SU-DHL-6 (cell line): ENCODE results near the gene SLC22A4.

ENCODE experiments used
- H2AFZ ChIP-seq: fragments of 200-600 bp; sonication (generic); 2 replicates; pipeline ENCODE4 v1.6.1; 2014; ENCODE audit warnings: low read depth, mild to moderate bottlenecking, moderate library complexity, mixed read lengths, antibody characterized with exemption, low read length; ENCODE audit not compliant: severe bottlenecking
- H3F3A ChIP-seq: fragments of 200-600 bp; shearing (Covaris generic); 2 replicates; pipeline ENCODE4 v1.6.0; 2016; ENCODE audit warnings: antibody characterized with exemption, mild to moderate bottlenecking; ENCODE audit not compliant: insufficient read depth
- H3K27ac ChIP-seq: fragments of 200-600 bp; sonication (generic); 2 replicates; pipeline ENCODE4 v1.5.1; 2016; ENCODE audit warnings: low read depth, mild to moderate bottlenecking, low read length, moderate library complexity, mixed read lengths
- H3K27me3 ChIP-seq: fragments of 200-600 bp; sonication (generic), shearing (Covaris generic); 2 replicates; pipeline ENCODE4 v1.6.0; 2014; ENCODE audit warnings: mild to moderate bottlenecking, low read length
- H3K36me3 ChIP-seq: fragments of 200-600 bp; sonication (generic); 2 replicates; pipeline ENCODE4 v1.6.1; 2014; ENCODE audit warnings: mild to moderate bottlenecking, low read length, mixed read lengths
- H3K4me2 ChIP-seq: fragments of 300-600, 200-600 bp; shearing (Covaris generic), sonication (generic); 2 replicates; pipeline ENCODE4 v1.6.0; 2014; ENCODE audit warnings: low read length, low read depth, mild to moderate bottlenecking; ENCODE audit not compliant: poor library complexity, severe bottlenecking
- H3K4me3 ChIP-seq: fragments of 200-600 bp; sonication (generic); 2 replicates; pipeline ENCODE4 v1.5.1; 2014; ENCODE audit warnings: antibody characterized with exemption, low read length, mild to moderate bottlenecking, mixed read lengths; ENCODE audit not compliant: insufficient read depth, poor library complexity, severe bottlenecking
- H3K79me2 ChIP-seq: fragments of 200-600 bp; sonication (generic); 2 replicates; pipeline ENCODE4 v1.6.1; 2014; ENCODE audit warnings: mild to moderate bottlenecking, low read length, moderate library complexity; ENCODE audit not compliant: insufficient read depth
- H3K9ac ChIP-seq: fragments of 200-600 bp; sonication (generic); 2 replicates; pipeline ENCODE4 v1.7.0; 2014; ENCODE audit warnings: mild to moderate bottlenecking, low read length
- H3K9me2 ChIP-seq: fragments of 200-600 bp; sonication (generic); replicated peaks from 2 replicates; pipeline ENCODE4 v1.6.1; 2014; ENCODE audit warnings: low read length; ENCODE audit not compliant: insufficient read depth
- H3K9me3 ChIP-seq: fragments of 200-600 bp; sonication (generic); 2 replicates; pipeline ENCODE4 v1.6.1; 2014; ENCODE audit warnings: low read length, mixed read lengths; ENCODE audit not compliant: insufficient read depth
- H4K20me1 ChIP-seq: fragments of 200-600 bp; sonication (generic); 2 replicates; pipeline ENCODE4 v1.6.1; 2014; ENCODE audit warnings: low read depth, mild to moderate bottlenecking, antibody characterized with exemption, low read length, moderate library complexity, mixed read lengths
- CTCF ChIP-seq: fragments of 200-600 bp; sonication (generic); IDR thresholded peaks from one replicate; pipeline ENCODE4 v1.5.1; 2017; ENCODE audit warnings: antibody characterized with exemption, mild to moderate bottlenecking, low read length, moderate library complexity; ENCODE audit not compliant: insufficient read depth, poor library complexity, severe bottlenecking
- EZH2phosphoT487 ChIP-seq: fragments of 200-600 bp; sonication (generic), shearing (Covaris generic); conservative IDR thresholded peaks from 2 replicates; pipeline ENCODE4 v1.6.1; 2018; ENCODE audit warnings: mild to moderate bottlenecking, antibody characterized with exemption, low read length, moderate library complexity, mixed read lengths

SLC22A4 gene

DNA sequence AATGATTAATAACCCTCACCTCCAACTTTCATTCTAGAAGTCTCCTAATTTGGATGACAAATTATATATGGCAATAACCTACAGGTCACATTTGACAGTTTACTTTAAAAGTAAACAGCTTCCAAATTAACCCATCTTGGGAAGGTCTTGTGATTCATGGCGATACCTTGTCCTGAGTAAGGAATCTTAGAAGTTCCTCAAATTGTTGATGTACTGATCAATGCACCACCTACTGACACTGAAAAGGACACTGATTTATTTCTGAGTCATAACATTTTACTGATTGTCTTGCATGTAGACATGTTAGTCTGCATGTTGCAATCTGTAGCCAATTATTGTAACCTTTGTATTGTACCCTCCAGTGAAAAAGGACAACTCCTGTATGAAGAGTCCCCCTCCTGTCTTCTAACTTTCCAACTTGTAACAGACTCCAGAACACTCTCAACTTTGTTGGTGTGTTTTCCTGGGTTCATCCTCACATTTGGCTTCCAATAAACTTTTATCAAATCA is 59.3 kb downstream of the SLC22A4 start:
- H3K4me3 ChIP-seq: no peak overlapping the region
- no peaks in the 10 kb centered on the region for H3K9me3 ChIP-seq
- H2AFZ ChIP-seq: no peak overlapping the region
- TF ChIP-seq EZH2phosphoT487 (no peak), CTCF (no peak)
- no peaks in the 10 kb centered on the region for H3K9me2 ChIP-seq
- H3K36me3 ChIP-seq: no peaks in the 10 kb centered on the region
- no peak overlapping the region for H3K4me2 ChIP-seq
- no peaks in the 10 kb centered on the region for H3F3A ChIP-seq
- H3K27me3 ChIP-seq: no peaks in the 10 kb centered on the region
- H3K9ac ChIP-seq: no peak overlapping the region
- H4K20me1 ChIP-seq: no peaks in the 10 kb centered on the region
- no peak overlapping the region for H3K27ac ChIP-seq
- H3K79me2 ChIP-seq: no peaks in the 10 kb centered on the region

GRCh38 chr5:132354381-132355139 is 60.4 kb downstream of the SLC22A4 start:
- Histone ChIP-seq H3K9ac (no peak overlapping the region), H3K27ac (no peak overlapping the region), H3F3A (no peaks in the 10 kb centered on the region), H3K27me3 (no peaks in the 10 kb centered on the region), H3K4me3 (no peak overlapping the region), H3K79me2 (no peaks in the 10 kb centered on the region), H4K20me1 (no peaks in the 10 kb centered on the region), H3K9me2 (no peaks in the 10 kb centered on the region), H3K9me3 (no peaks in the 10 kb centered on the region), H3K4me2 (no peak overlapping the region), H3K36me3 (no peaks in the 10 kb centered on the region), H2AFZ (no peak overlapping the region)
- TF ChIP-seq CTCF: no peak

DNA sequence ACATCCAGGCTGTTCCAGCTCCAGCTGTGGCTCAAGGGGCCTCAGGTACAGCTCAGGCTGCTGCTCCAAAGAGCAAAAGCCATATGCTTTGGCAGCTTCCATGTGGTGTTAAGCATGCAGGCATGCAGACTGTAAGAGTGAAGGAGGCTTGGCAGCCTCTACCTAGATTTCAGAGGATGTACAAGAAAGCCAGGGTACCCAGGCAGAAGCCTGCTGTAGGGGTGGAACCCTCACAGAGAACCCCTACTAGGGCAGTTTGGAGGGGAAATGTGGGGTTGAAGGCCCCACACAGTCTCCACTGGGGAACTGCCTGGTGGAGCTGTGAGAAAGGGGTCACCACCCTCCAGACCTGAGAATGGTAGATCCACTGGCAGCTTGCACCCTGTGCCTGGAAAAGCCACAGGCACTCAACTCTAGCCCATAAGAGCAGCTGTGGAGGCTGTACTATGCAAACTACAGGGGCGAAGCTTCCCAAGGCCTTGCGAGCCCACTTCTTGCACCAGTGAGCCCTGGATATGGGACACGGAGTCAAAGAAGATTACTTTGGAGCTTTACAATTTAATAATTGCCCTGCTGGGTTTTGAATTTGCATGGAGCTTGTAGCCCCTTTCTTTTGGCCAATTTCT is 61.1 kb downstream of the SLC22A4 start:
- TF ChIP-seq CTCF (no peak), EZH2phosphoT487 (no peak)
- Histone ChIP-seq H3F3A (no peaks in the 10 kb centered on the region), H3K79me2 (no peaks in the 10 kb centered on the region), H3K4me3 (no peak overlapping the region), H2AFZ (no peak overlapping the region), H3K4me2 (no peak overlapping the region), H3K36me3 (no peaks in the 10 kb centered on the region), H3K27ac (no peak overlapping the region), H3K27me3 (no peaks in the 10 kb centered on the region), H3K9me3 (no peaks in the 10 kb centered on the region), H4K20me1 (no peaks in the 10 kb centered on the region), H3K9me2 (no peaks in the 10 kb centered on the region), H3K9ac (no peak overlapping the region)
